HepG2 (cell line): Measurements from ENCODE around the gene NR2F6. TPM values are rescaled to one million over a fixed set of nuclear protein-coding genes. Genes with fewer than 3 reads are reported as not detected.
A peak's percentile ranks its signal among the peaks of the same experiment; 100 is the strongest.

Source experiments
- AHR ChIP-seq: IDR thresholded peaks from 2 replicates; pipeline ENCODE4 v1.6.1; 2018; ENCODE audit warnings: missing genetic modification reagents, missing compliant biosample characterization
- CENPX ChIP-seq: sonication (generic); formaldehyde crosslinking; IDR thresholded peaks from 2 replicates; pipeline ENCODE4 v1.9.0; 2021; ENCODE audit warnings: mild to moderate bottlenecking, missing genetic modification reagents, moderate library complexity
- FOXA1 ChIP-seq, 2 experiments: fragments of 450-650 bp in 1 of 2; sonication (generic) in 1 of 2; formaldehyde crosslinking in 1 of 2; IDR thresholded peaks; 2 replicates each; pipeline versions ENCODE4 v1.4.0 to v1.6.1; 2016 to 2020; ENCODE audit warnings: missing genetic modification reagents in 1 of 2
- GLI4 ChIP-seq: sonication (generic); formaldehyde crosslinking; IDR thresholded peaks from 2 replicates; pipeline ENCODE4 v1.5.1; 2020; ENCODE audit warnings: missing genetic modification reagents, mild to moderate bottlenecking, moderate library complexity, borderline replicate concordance
- HDAC1 ChIP-seq: sonication (generic); formaldehyde crosslinking; IDR thresholded peaks from 2 replicates; pipeline ENCODE4 v1.5.1; 2020; ENCODE audit warnings: mild to moderate bottlenecking, missing genetic modification reagents
- HOXD1 ChIP-seq: sonication (generic); formaldehyde crosslinking; IDR thresholded peaks from 2 replicates; pipeline ENCODE4 v1.5.0; 2020; ENCODE audit warnings: missing genetic modification reagents
- KDM1A ChIP-seq: IDR thresholded peaks from 2 replicates; pipeline ENCODE4 v1.6.1; 2016; ENCODE audit warnings: missing compliant biosample characterization
- MAF1 ChIP-seq: sonication (generic); formaldehyde crosslinking; IDR thresholded peaks from 2 replicates; pipeline ENCODE4 v1.5.0; 2020; ENCODE audit warnings: missing genetic modification reagents, borderline replicate concordance
- NFKB2 ChIP-seq: sonication (generic); formaldehyde crosslinking; IDR thresholded peaks from 2 replicates; pipeline ENCODE4 v1.4.0; 2020; ENCODE audit warnings: missing genetic modification reagents, borderline replicate concordance
- NR2C2 ChIP-seq: sonication (generic); formaldehyde crosslinking; IDR thresholded peaks from 2 replicates; pipeline ENCODE4 v1.4.0; 2020; ENCODE audit warnings: missing genetic modification reagents, mild to moderate bottlenecking, moderate library complexity, borderline replicate concordance
- PHF5A ChIP-seq: IDR thresholded peaks from one replicate; pipeline ENCODE4 v1.6.1; 2018; ENCODE audit warnings: low read depth, missing genetic modification reagents; ENCODE audit not compliant: unreplicated experiment
- POGK ChIP-seq: sonication (generic); formaldehyde crosslinking; conservative IDR thresholded peaks from 2 replicates; pipeline ENCODE4 v1.8.0; 2022; ENCODE audit warnings: mild to moderate bottlenecking, moderate library complexity, missing genetic modification reagents
- SMARCC2 ChIP-seq: fragments of 450-650 bp; IDR thresholded peaks from 2 replicates; pipeline ENCODE4 v1.6.1; 2017; ENCODE audit warnings: antibody characterized with exemption, mild to moderate bottlenecking
- SPEN ChIP-seq: sonication (generic); formaldehyde crosslinking; IDR thresholded peaks from 2 replicates; pipeline ENCODE4 v1.5.1; 2020; ENCODE audit warnings: low read depth, mild to moderate bottlenecking, missing genetic modification reagents
- TRAFD1 ChIP-seq: sonication (generic); formaldehyde crosslinking; IDR thresholded peaks from 2 replicates; pipeline ENCODE4 v1.5.1; 2020; ENCODE audit warnings: missing genetic modification reagents, mild to moderate bottlenecking, borderline replicate concordance
- YEATS2 ChIP-seq: sonication (generic); formaldehyde crosslinking; IDR thresholded peaks from 2 replicates; pipeline ENCODE4 v1.4.0; 2020; ENCODE audit warnings: missing genetic modification reagents, borderline replicate concordance
- ZC3H4 ChIP-seq: sonication (generic); formaldehyde crosslinking; IDR thresholded peaks from 2 replicates; pipeline ENCODE4 v1.4.0; 2020; ENCODE audit warnings: missing genetic modification reagents, borderline replicate concordance
- ZFP36L1 ChIP-seq: sonication (generic); formaldehyde crosslinking; IDR thresholded peaks from 2 replicates; pipeline ENCODE4 v1.8.0; 2022; ENCODE audit warnings: mild to moderate bottlenecking, missing genetic modification reagents, moderate library complexity
- ZKSCAN8 ChIP-seq: IDR thresholded peaks from 2 replicates; pipeline ENCODE4 v1.6.1; 2016; ENCODE audit warnings: borderline replicate concordance, missing genetic modification reagents, missing compliant biosample characterization
- ZNF235 ChIP-seq: sonication (generic); formaldehyde crosslinking; IDR thresholded peaks from 2 replicates; pipeline ENCODE4 v1.8.1; 2023; ENCODE audit warnings: mild to moderate bottlenecking, missing genetic modification reagents, borderline replicate concordance
- ZNF556 ChIP-seq: sonication (generic); formaldehyde crosslinking; IDR thresholded peaks from 2 replicates; pipeline ENCODE4 v1.4.0; 2020; ENCODE audit warnings: mild to moderate bottlenecking, missing genetic modification reagents, borderline replicate concordance
- ZNF639 ChIP-seq: conservative IDR thresholded peaks from 2 replicates; pipeline ENCODE4 v1.6.1; 2018; ENCODE audit warnings: missing genetic modification reagents
- ZNF83 ChIP-seq: sonication (generic); formaldehyde crosslinking; IDR thresholded peaks from 2 replicates; pipeline ENCODE4 v1.4.0; 2020; ENCODE audit warnings: missing genetic modification reagents, mild to moderate bottlenecking, borderline replicate concordance
- polyA plus RNA-seq, 8 experiments: library from polyadenylated mRNA; depleted of rRNA in 3 of 8; stranded (reverse) in 7 of 8; unstranded in 1 of 8; fragments of >200 nt; fragmentation: Illumina TruSeq in 4 of 8; extraction: Trizol in 4 of 8; gene quantifications; 2 replicates each; pipeline versions ENCODE4 v1.2.1 to v1.2.3, GENCODE V29; 2011 to 2016; ENCODE audit warnings: low read depth in 4 of 8, missing spikeins in 1 of 8, mixed read lengths in 1 of 8; ENCODE audit not compliant: insufficient read depth in 1 of 8
- total RNA-seq, 5 experiments: library from RNA; depleted of rRNA; stranded (reverse); fragments of >200 nt; fragmentation: Illumina TruSeq; extraction: Trizol; gene quantifications; 2 replicates each; pipeline ENCODE4 v1.2.3, GENCODE V29; 2016; ENCODE audit warnings: low read depth in 1 of 5
- TF ChIP-seq, protein P1 (sequence below): sonication (generic); formaldehyde crosslinking; conservative IDR thresholded peaks from 2 replicates; pipeline ENCODE4 v1.4.0; 2020; ENCODE audit warnings: missing genetic modification reagents

Gene NR2F6
- total and polyA plus RNA-seq, 2 of the 13 experiments (the other 11 are each of a cell fraction or from before 2014, with no cell fraction given), result 30.9 to 72.4 TPM

DNA sequence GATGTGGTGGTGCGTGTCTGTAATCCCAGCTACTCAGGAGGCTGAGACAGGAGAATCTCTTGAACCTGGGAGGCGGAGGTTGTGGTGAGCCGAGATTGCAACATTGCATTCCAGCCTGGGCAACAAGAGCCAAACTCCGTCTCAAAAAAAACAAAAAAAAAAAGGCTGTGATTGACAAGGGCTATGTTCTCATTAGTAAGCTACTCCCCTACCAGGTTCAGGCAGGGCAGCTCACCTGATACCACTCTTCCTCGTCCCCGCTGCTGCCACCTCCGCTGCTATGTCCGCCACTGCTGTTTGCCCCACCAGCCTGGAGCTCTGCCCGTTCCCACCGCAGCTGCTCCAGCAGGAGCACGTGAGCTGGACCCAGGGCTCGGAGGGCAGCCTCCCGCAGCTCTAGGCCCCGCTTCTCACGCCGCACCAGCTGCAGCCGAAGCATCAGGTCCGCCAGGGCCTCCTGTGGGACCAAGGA is 9.5 kb upstream of the NR2F6 start (continued):
- no peak for TF ChIP-seq TRAFD1 (CRISPR knock-in tag)
- no peak for TF ChIP-seq ZNF639 (CRISPR knock-in tag)
- peak; percentile 21; the same call in 1 of the 2 replicates for TF ChIP-seq ZNF556 (CRISPR knock-in tag)
- TF ChIP-seq, protein P1, sequence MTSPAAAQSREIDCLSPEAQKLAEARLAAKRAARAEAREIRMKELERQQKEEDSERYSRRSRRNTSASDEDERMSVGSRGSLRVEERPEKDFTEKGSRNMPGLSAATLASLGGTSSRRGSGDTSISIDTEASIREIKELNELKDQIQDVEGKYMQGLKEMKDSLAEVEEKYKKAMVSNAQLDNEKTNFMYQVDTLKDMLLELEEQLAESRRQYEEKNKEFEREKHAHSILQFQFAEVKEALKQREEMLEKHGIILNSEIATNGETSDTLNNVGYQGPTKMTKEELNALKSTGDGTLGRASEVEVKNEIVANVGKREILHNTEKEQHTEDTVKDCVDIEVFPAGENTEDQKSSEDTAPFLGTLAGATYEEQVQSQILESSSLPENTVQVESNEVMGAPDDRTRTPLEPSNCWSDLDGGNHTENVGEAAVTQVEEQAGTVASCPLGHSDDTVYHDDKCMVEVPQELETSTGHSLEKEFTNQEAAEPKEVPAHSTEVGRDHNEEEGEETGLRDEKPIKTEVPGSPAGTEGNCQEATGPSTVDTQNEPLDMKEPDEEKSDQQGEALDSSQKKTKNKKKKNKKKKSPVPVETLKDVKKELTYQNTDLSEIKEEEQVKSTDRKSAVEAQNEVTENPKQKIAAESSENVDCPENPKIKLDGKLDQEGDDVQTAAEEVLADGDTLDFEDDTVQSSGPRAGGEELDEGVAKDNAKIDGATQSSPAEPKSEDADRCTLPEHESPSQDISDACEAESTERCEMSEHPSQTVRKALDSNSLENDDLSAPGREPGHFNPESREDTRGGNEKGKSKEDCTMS, result no peak
- no peak for TF ChIP-seq CENPX (CRISPR knock-in tag)
- no peak; the same call in 1 of the 2 replicates for TF ChIP-seq NR2C2
- TF ChIP-seq ZC3H4 (CRISPR knock-in tag), result no peak
- TF ChIP-seq ZFP36L1 (CRISPR knock-in tag), result no peak
- no peak for TF ChIP-seq HOXD1 (CRISPR knock-in tag)
- no peak for TF ChIP-seq ZNF235 (CRISPR knock-in tag)
- TF ChIP-seq FOXA1 (IDR thresholded peaks at IDR 0.05), result no peak
- no peak for TF ChIP-seq FOXA1 (CRISPR knock-in tag; IDR thresholded peaks at IDR 0.05)
- TF ChIP-seq HDAC1 (CRISPR knock-in tag), result 0 out of 2 replicates have a peak, but pooled peaks have one; percentile 14
- no peak for TF ChIP-seq SMARCC2
- TF ChIP-seq YEATS2 (CRISPR knock-in tag), result 0 out of 2 replicates have a peak, but pooled peaks have one; percentile 32
- no peak for TF ChIP-seq AHR
- no peak for TF ChIP-seq ZNF83 (CRISPR knock-in tag)
- peak; percentile 43; the same call in 1 of the 2 replicates for TF ChIP-seq SPEN
- TF ChIP-seq PHF5A (CRISPR knock-in tag), result no peak
- TF ChIP-seq ZKSCAN8 (CRISPR knock-in tag), result no peak; the same call in 1 of the 2 replicates
- TF ChIP-seq POGK, result no peak; the same call in 1 of the 2 replicates
- no peak for TF ChIP-seq GLI4 (CRISPR knock-in tag)
- TF ChIP-seq MAF1 (CRISPR knock-in tag), result no peak
- TF ChIP-seq NFKB2 (CRISPR knock-in tag), result peak; percentile 52; the same call in 1 of the 2 replicates
- TF ChIP-seq KDM1A (CRISPR knock-in tag), result peak; percentile 67; the same call in 1 of the 2 replicates
